Measurements from ENCODE around the gene NEURL3.

The NEURL3 gene

DNA sequence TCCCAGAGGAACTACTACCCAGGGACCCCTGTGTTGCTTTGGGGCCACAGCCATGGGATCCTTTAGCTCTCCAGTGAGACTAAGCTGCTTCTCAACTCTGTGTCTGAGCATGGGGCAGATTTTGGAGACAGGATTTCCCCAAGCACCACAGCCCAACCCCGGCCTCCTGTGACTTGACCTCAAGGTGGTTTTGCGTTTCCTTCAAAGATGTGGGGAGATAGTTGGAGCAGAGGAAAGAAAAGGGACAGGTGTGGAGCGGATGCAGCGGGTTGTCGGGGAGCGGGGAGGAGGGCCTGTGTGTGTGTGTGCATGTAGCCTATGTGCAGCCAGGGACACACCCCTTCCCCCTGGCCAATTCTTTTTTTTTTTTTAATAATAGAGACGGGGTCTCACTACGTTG lies 41.6 kb upstream of the NEURL3 start:
- H3K4me3 ChIP-seq (ENCODE audit: low read depth, low read length) = no peak overlapping the region
- H3K4ac ChIP-seq (ENCODE audit: low read depth, low read length) = no peak overlapping the region
- DNase-seq = no peak
- H3K27me3 ChIP-seq (ENCODE audit: insufficient read depth, low read length) = no peaks in the 10 kb centered on the region
- no peak overlapping the region for H4K8ac ChIP-seq (ENCODE audit: low read depth, low read length)
- H3K9me3 ChIP-seq (ENCODE audit: insufficient read depth, low read depth, low read length) = peaks cover 5% of the 10 kb centered on the region
- no peak overlapping the region for H2BK12ac ChIP-seq (ENCODE audit: low read length)
- no peak overlapping the region for H2AK5ac ChIP-seq (ENCODE audit: low read length)
- no peak overlapping the region for H2AFZ ChIP-seq (ENCODE audit: insufficient read depth, low read length, poor library complexity)
- H3K23ac ChIP-seq (ENCODE audit: low read length) = no peak overlapping the region
- H3K9ac ChIP-seq (ENCODE audit: low read length) = no peak overlapping the region
- no CpG with 5 or more reads among the region's 8 CpGs for WGBS (ENCODE audit: extremely low coverage, insufficient coverage, insufficient read length)
- no peak overlapping the region for H3K14ac ChIP-seq (ENCODE audit: low read length)
- H2BK120ac ChIP-seq (ENCODE audit: insufficient read depth, low read length, poor library complexity) = no peak overlapping the region
- H3K27ac ChIP-seq (ENCODE audit: low read depth, low read length) = no peak overlapping the region
- no peak overlapping the region for H4K12ac ChIP-seq (ENCODE audit: low read depth, low read length)
- H3K36me3 ChIP-seq (ENCODE audit: control insufficient read depth in 1 of 2, insufficient read depth in 2 of 2, low read length in 2 of 2) = no peaks in the 10 kb centered on the region
- H3K18ac ChIP-seq (ENCODE audit: low read length) = no peak overlapping the region
- no peaks in the 10 kb centered on the region for H3K79me2 ChIP-seq (ENCODE audit: control insufficient read depth, insufficient read depth, low read length, poor library complexity)
- no peak overlapping the region for H3K4me2 ChIP-seq (ENCODE audit: low read length)
- no peaks in the 10 kb centered on the region for H3K4me1 ChIP-seq (ENCODE audit: control insufficient read depth in 1 of 2, insufficient read depth in 2 of 2, low read length in 2 of 2)
- H4K91ac ChIP-seq (ENCODE audit: low read depth, low read length) = no peak overlapping the region
- H2BK5ac ChIP-seq (ENCODE audit: low read depth, low read length, poor library complexity) = no peak overlapping the region
- no peaks in the 10 kb centered on the region for H3K79me1 ChIP-seq (ENCODE audit: low read length)

DNA sequence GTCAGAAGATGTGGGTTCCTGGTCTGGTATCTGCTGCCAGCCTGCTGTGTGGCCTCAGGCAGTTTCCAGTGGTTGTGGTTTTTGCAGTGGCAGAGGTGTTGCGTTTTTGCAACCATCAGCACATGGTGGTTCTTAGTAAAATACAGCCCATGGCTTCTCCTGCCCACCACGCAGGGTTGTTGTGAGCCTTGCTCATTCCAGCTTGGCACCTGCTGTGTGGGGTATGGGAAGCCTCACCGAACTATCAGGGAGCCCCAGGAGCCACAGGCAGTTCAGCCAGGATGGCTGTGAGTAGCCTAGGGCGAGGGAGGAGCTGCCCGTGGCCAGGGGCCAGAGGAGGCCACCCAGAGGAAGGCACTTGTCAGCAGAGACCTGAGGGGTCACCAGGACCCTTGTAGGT lies 41.2 kb upstream of the NEURL3 start:
- Histone ChIP-seq H3K18ac (ENCODE audit: low read length) (no peak overlapping the region), H3K23ac (ENCODE audit: low read length) (no peak overlapping the region), H2BK5ac (ENCODE audit: low read depth, low read length, poor library complexity) (no peak overlapping the region), H3K14ac (ENCODE audit: low read length) (no peak overlapping the region), H4K91ac (ENCODE audit: low read depth, low read length) (no peak overlapping the region), H3K79me1 (ENCODE audit: low read length) (no peaks in the 10 kb centered on the region), H2BK12ac (ENCODE audit: low read length) (no peak overlapping the region), H3K4me1 (ENCODE audit: control insufficient read depth in 1 of 2, insufficient read depth in 2 of 2, low read length in 2 of 2) (no peaks in the 10 kb centered on the region), H3K36me3 (ENCODE audit: control insufficient read depth in 1 of 2, insufficient read depth in 2 of 2, low read length in 2 of 2) (no peaks in the 10 kb centered on the region), H2AK5ac (ENCODE audit: low read length) (no peak overlapping the region), H3K27ac (ENCODE audit: low read depth, low read length) (no peak overlapping the region), H3K27me3 (ENCODE audit: insufficient read depth, low read length) (no peaks in the 10 kb centered on the region), H4K8ac (ENCODE audit: low read depth, low read length) (no peak overlapping the region), H4K12ac (ENCODE audit: low read depth, low read length) (no peak overlapping the region), H3K4me2 (ENCODE audit: low read length) (no peak overlapping the region), H3K4ac (ENCODE audit: low read depth, low read length) (no peak overlapping the region), H3K4me3 (ENCODE audit: low read depth, low read length) (no peak overlapping the region), H3K79me2 (ENCODE audit: control insufficient read depth, insufficient read depth, low read length, poor library complexity) (no peaks in the 10 kb centered on the region), H3K9ac (ENCODE audit: low read length) (no peak overlapping the region), H2AFZ (ENCODE audit: insufficient read depth, low read length, poor library complexity) (no peak overlapping the region), H2BK120ac (ENCODE audit: insufficient read depth, low read length, poor library complexity) (no peak overlapping the region), H3K9me3 (ENCODE audit: insufficient read depth, low read depth, low read length) (peaks cover 5% of the 10 kb centered on the region)
- DNase-seq = no peak
- no CpG with 5 or more reads among the region's 5 CpGs for WGBS (ENCODE audit: extremely low coverage, insufficient coverage, insufficient read length)

DNA sequence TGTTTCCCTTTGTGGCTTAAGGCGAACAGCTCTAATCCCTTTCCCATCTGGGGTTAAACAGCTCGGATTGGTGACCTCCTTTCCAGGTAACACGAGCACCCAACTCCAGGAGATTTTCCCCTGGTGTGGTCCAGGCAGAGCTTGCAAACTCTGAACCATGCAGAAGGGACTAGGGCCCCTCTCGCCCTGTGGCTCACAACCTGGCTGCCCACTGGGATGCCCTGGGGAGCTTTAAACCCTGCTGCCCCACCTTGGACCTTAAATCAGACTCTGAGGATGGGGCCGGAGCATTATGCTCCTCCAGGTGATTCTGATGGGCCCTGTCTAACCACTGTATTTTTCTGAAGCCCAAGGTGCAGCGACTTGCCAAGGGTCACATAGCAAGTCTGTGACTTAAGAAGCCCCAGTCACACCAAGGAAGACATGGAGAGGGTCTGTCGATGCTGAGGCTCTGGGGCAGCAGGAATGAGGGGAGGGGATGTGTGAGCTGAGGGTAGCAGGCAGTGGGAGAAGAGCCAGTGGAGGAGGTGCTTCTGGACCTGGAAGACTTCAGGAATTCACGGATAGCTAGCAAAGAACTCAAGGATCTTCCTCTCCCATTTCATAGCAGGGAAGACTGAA lies 37.3 kb upstream of the NEURL3 start:
- no peak overlapping the region for H3K14ac ChIP-seq (ENCODE audit: low read length)
- no peak for DNase-seq
- no peak overlapping the region for H3K23ac ChIP-seq (ENCODE audit: low read length)

DNA sequence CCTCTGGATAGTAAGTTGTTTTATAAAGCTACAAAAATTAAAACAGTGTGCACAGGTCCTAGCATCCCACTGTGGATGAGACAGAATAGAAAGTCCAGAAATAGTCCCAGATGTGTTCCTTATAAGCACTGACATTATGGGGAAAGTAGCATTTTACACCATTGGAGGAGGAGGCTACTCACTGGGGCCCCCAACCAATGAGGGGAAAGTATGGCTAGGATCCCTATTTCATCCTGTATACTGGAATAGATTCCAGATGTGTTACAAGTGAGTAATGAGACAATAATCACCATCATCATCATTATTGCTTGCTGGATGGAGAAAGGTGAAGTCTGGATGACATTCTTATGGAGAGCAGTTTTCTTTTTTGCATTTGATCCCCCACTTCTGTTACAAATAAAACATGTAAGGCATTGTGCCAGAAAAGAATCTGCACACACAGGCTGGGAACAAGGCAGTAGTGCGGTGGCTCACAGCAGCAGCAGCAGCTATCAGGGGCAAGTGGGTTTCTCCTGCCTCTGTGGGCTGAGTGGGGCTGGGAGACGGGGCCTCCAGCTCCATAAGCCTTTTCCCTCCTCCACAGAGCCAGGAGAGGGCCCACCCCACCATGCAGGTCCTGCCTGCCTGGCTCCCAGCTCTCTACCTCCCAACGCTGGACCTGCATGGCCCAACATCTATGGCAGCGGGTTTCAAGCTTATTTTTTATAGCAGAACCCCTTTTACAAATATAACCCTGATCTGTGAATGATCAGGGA lies 36.4 kb upstream of the NEURL3 start:
- no peak for DNase-seq
- WGBS (ENCODE audit: extremely low coverage, insufficient coverage, insufficient read length) = no CpG with 5 or more reads among the region's 4 CpGs
- no peak overlapping the region for H2AK5ac ChIP-seq (ENCODE audit: low read length)

More for the DNA sequence above, 37.3 kb upstream of the NEURL3 start:
- H3K27ac ChIP-seq (ENCODE audit: low read depth, low read length) = no peak overlapping the region
- no peak overlapping the region for H3K4me2 ChIP-seq (ENCODE audit: low read length)
- H2BK12ac ChIP-seq (ENCODE audit: low read length) = no peak overlapping the region
- peaks cover 5% of the 10 kb centered on the region for H3K9me3 ChIP-seq (ENCODE audit: insufficient read depth, low read depth, low read length)
- no peak overlapping the region for H3K18ac ChIP-seq (ENCODE audit: low read length)
- no peaks in the 10 kb centered on the region for H3K79me1 ChIP-seq (ENCODE audit: low read length)
- H3K79me2 ChIP-seq (ENCODE audit: control insufficient read depth, insufficient read depth, low read length, poor library complexity) = no peaks in the 10 kb centered on the region
- no peak overlapping the region for H4K8ac ChIP-seq (ENCODE audit: low read depth, low read length)
- H4K12ac ChIP-seq (ENCODE audit: low read depth, low read length) = no peak overlapping the region
- no peaks in the 10 kb centered on the region for H3K36me3 ChIP-seq (ENCODE audit: control insufficient read depth in 1 of 2, insufficient read depth in 2 of 2, low read length in 2 of 2)
- H4K91ac ChIP-seq (ENCODE audit: low read depth, low read length) = no peak overlapping the region
- H2BK5ac ChIP-seq (ENCODE audit: low read depth, low read length, poor library complexity) = no peak overlapping the region
- H2BK120ac ChIP-seq (ENCODE audit: insufficient read depth, low read length, poor library complexity) = no peak overlapping the region
- H3K4ac ChIP-seq (ENCODE audit: low read depth, low read length) = no peak overlapping the region
- no peak overlapping the region for H3K9ac ChIP-seq (ENCODE audit: low read length)
- no peak overlapping the region for H2AFZ ChIP-seq (ENCODE audit: insufficient read depth, low read length, poor library complexity)
- WGBS (ENCODE audit: extremely low coverage, insufficient coverage, insufficient read length) = no CpG with 5 or more reads among the region's 8 CpGs
- H3K27me3 ChIP-seq (ENCODE audit: insufficient read depth, low read length) = peaks cover 18% of the 10 kb centered on the region
- H3K4me3 ChIP-seq (ENCODE audit: low read depth, low read length) = no peak overlapping the region
- H3K4me1 ChIP-seq (ENCODE audit: control insufficient read depth in 1 of 2, insufficient read depth in 2 of 2, low read length in 2 of 2) = peaks cover 7 to 14% of the 10 kb centered on the region in 2 experiments
- no peak overlapping the region for H2AK5ac ChIP-seq (ENCODE audit: low read length)

More for the DNA sequence above, 36.4 kb upstream of the NEURL3 start:
- Histone ChIP-seq H3K27ac (ENCODE audit: low read depth, low read length) (no peak overlapping the region), H4K91ac (ENCODE audit: low read depth, low read length) (no peak overlapping the region), H3K14ac (ENCODE audit: low read length) (no peak overlapping the region), H3K18ac (ENCODE audit: low read length) (no peak overlapping the region), H3K36me3 (ENCODE audit: control insufficient read depth in 1 of 2, insufficient read depth in 2 of 2, low read length in 2 of 2) (no peaks in the 10 kb centered on the region), H3K4me1 (ENCODE audit: control insufficient read depth in 1 of 2, insufficient read depth in 2 of 2, low read length in 2 of 2) (peaks cover 9 to 16% of the 10 kb centered on the region in 2 experiments), H4K8ac (ENCODE audit: low read depth, low read length) (no peak overlapping the region), H3K9ac (ENCODE audit: low read length) (no peak overlapping the region), H3K23ac (ENCODE audit: low read length) (no peak overlapping the region), H2BK120ac (ENCODE audit: insufficient read depth, low read length, poor library complexity) (no peak overlapping the region), H3K79me2 (ENCODE audit: control insufficient read depth, insufficient read depth, low read length, poor library complexity) (no peaks in the 10 kb centered on the region), H3K27me3 (ENCODE audit: insufficient read depth, low read length) (peaks cover 22% of the 10 kb centered on the region), H3K79me1 (ENCODE audit: low read length) (no peaks in the 10 kb centered on the region), H2BK5ac (ENCODE audit: low read depth, low read length, poor library complexity) (no peak overlapping the region), H3K4me2 (ENCODE audit: low read length) (no peak overlapping the region), H3K4me3 (ENCODE audit: low read depth, low read length) (no peak overlapping the region), H4K12ac (ENCODE audit: low read depth, low read length) (no peak overlapping the region), H2AFZ (ENCODE audit: insufficient read depth, low read length, poor library complexity) (no peak overlapping the region), H3K4ac (ENCODE audit: low read depth, low read length) (no peak overlapping the region), H2BK12ac (ENCODE audit: low read length) (no peak overlapping the region), H3K9me3 (ENCODE audit: insufficient read depth, low read depth, low read length) (peaks cover 5% of the 10 kb centered on the region)
